OCI-LY7 (cell line): ENCODE data around the gene KREMEN2. TPM values are rescaled to one million over a fixed set of nuclear protein-coding genes. Genes with fewer than 3 reads are reported as not detected.

ENCODE experiments used
- BruUV-seq: library from RNA; stranded (reverse); fragments of 400-500 nt; replicated peaks from 2 replicates; lab custom pipeline; 2021; lab: Mats Ljungman, UMichigan
- CTCF ChIA-PET: fragments of 300-600 bp; sonication (Branson Sonifier 250); formaldehyde crosslinking; loops from one replicate; lab custom pipeline; 2022; ENCODE audit warnings: antibody characterized with exemption; ENCODE audit not compliant: unreplicated experiment; lab: Charles Lee
- POLR2A ChIA-PET: fragments of 300-600 bp; sonication (Branson Sonifier 250); formaldehyde crosslinking; loops from one replicate; lab custom pipeline; 2022; ENCODE audit warnings: antibody characterized with exemption; lab: Charles Lee
- DNase-seq: peaks from one replicate; pipeline ENCODE4 v3.0.0-alpha.2; 2015; ENCODE audit warnings: low spot score
- H2AFZ ChIP-seq: fragments of 200-600 bp; sonication (generic), shearing (Covaris generic); 2 replicates; pipeline ENCODE4 v1.6.1; 2014; ENCODE audit warnings: mild to moderate bottlenecking, antibody characterized with exemption, low read length, moderate library complexity
- H3K27ac ChIP-seq: fragments of 200-600 bp; sonication (generic); 2 replicates; pipeline ENCODE4 v1.5.1; 2014; ENCODE audit warnings: mixed run types, low read depth, mild to moderate bottlenecking, moderate library complexity, low read length, inconsistent platforms; ENCODE audit not compliant: poor library complexity, severe bottlenecking
- H3K36me3 ChIP-seq: fragments of 200-600 bp; sonication (generic); 2 replicates; pipeline ENCODE4 v1.6.1; 2014; ENCODE audit warnings: mild to moderate bottlenecking, antibody characterized with exemption, low read length, moderate library complexity, mixed read lengths; ENCODE audit not compliant: insufficient read depth
- H3K4me1 ChIP-seq: fragments of 200-600 bp; sonication (generic); 2 replicates; pipeline ENCODE4 v1.5.1; 2014; ENCODE audit warnings: mild to moderate bottlenecking, low read length; ENCODE audit not compliant: insufficient read depth, poor library complexity, severe bottlenecking
- H3K4me2 ChIP-seq: fragments of 200-600 bp; sonication (generic); 2 replicates; pipeline ENCODE4 v1.6.1; 2014; ENCODE audit warnings: mild to moderate bottlenecking, low read length
- H3K4me3 ChIP-seq: fragments of 200-600 bp; sonication (generic); 2 replicates; pipeline ENCODE4 v1.5.1; 2014; ENCODE audit warnings: mild to moderate bottlenecking, low read depth, low read length; ENCODE audit not compliant: poor library complexity, severe bottlenecking
- H3K79me2 ChIP-seq: fragments of 200-600 bp; sonication (generic); 2 replicates; pipeline ENCODE4 v1.6.1; 2016; ENCODE audit warnings: low read depth, mild to moderate bottlenecking, low read length, moderate library complexity, mixed read lengths; ENCODE audit not compliant: insufficient read depth
- H3K9me2 ChIP-seq: fragments of 200-600 bp; sonication (generic); 2 replicates; pipeline ENCODE4 v1.6.1; 2016; ENCODE audit warnings: mild to moderate bottlenecking, low read length, mixed read lengths; ENCODE audit not compliant: insufficient read depth
- H3K9me3 ChIP-seq: fragments of 200-600 bp; sonication (generic); 2 replicates; pipeline ENCODE4 v1.6.1; 2014; ENCODE audit warnings: mild to moderate bottlenecking, mixed run types, low read length, mixed read lengths
- H4K20me1 ChIP-seq: fragments of 200-600 bp; sonication (generic); 2 replicates; pipeline ENCODE4 v1.6.1; 2014; ENCODE audit warnings: mild to moderate bottlenecking, antibody characterized with exemption, low read length, moderate library complexity, mixed read lengths; ENCODE audit not compliant: insufficient read depth
- CTCF ChIP-seq: fragments of 200-600 bp; sonication (generic); conservative IDR thresholded peaks from 2 replicates; pipeline ENCODE4 v1.5.1; 2014; ENCODE audit warnings: mild to moderate bottlenecking, antibody characterized with exemption, low read length, moderate library complexity, mixed read lengths
- EZH2phosphoT487 ChIP-seq: fragments of 200-600 bp; sonication (generic); IDR thresholded peaks from 2 replicates; pipeline ENCODE4 v1.6.1; 2018; ENCODE audit warnings: low read depth, borderline replicate concordance, mild to moderate bottlenecking, mixed run types, antibody characterized with exemption, low read length, moderate library complexity, mixed read lengths
- intact Hi-C: fragments of 100-400 bp; cut with micrococcal nuclease; formaldehyde crosslinking; loops from one replicate; pipeline ENCODE4 v1.10.0; 2022; ENCODE audit not compliant: unreplicated experiment
- total RNA-seq, 2 experiments: library from RNA; depleted of rRNA in 1 of 2; stranded (reverse); fragments of >200 nt in 1 of 2; shearing (Covaris generic) in 1 of 2; gene quantifications; 2 replicates each; pipeline ENCODE4 v1.2.3, GENCODE V29; 2014 to 2022

The KREMEN2 gene
- total RNA-seq, 2 experiments from 2014 or later = 0.09 TPM; not detected in 1

- H3K4me3 ChIP-seq = no peak overlapping the region
- peaks cover 23% of the 10 kb centered on the region for H3K4me1 ChIP-seq
- no peaks in the 10 kb centered on the region for H3K9me3 ChIP-seq
- no peaks in the 10 kb centered on the region for H3K79me2 ChIP-seq
- no peak overlapping the region for H3K27ac ChIP-seq
- H3K36me3 ChIP-seq = no peaks in the 10 kb centered on the region
- intact Hi-C loops = loop anchor here (1.0 to 2.0 kb wide), 2 partner anchors 35 to 54 kb away; partner anchors contain the start of gene PAQR4
- BruUV-seq = no TSS peak
- H2AFZ ChIP-seq = no peak overlapping the region
- H3K4me2 ChIP-seq = no peak overlapping the region; the same call in 1 of the 2 replicates
- no peaks in the 10 kb centered on the region for H3K9me2 ChIP-seq
- POLR2A ChIA-PET = interaction anchor here (1.3 kb wide), 1 partner anchor 24 kb away, joined by 4 read pairs; no protein-coding TSS in a partner anchor
- TF ChIP-seq CTCF (no peak), EZH2phosphoT487 (no peak)
- CTCF ChIA-PET = interaction anchor here (0.6 to 1.5 kb wide), 4 partner anchors 20 to 48 kb away, joined by 3 to 5 read pairs (median 4); partner anchors contain the start of gene PKMYT1
- H4K20me1 ChIP-seq = no peaks in the 10 kb centered on the region
- no peak for DNase-seq
Observed at GRCh38 chr16:3004319-3004718, 40.2 kb downstream of the KREMEN2 start.

GRCh38 chr16:3004781-3005284 is 40.8 kb downstream of the KREMEN2 start:
- no peak for DNase-seq
- peak overlapping the region; percentile 50 for H3K4me3 ChIP-seq
- no peaks in the 10 kb centered on the region for H4K20me1 ChIP-seq
- peak overlapping the region; percentile 66 for H3K4me2 ChIP-seq
- H2AFZ ChIP-seq = no peak overlapping the region
- no peaks in the 10 kb centered on the region for H3K79me2 ChIP-seq
- H3K27ac ChIP-seq = no peak overlapping the region
- TF ChIP-seq EZH2phosphoT487 (no peak), CTCF (no peak)
- POLR2A ChIA-PET = interaction anchor here (0.6 to 1.3 kb wide), 2 partner anchors 23 to 44 kb away, joined by 3 to 4 read pairs; no protein-coding TSS in a partner anchor
- CTCF ChIA-PET = interaction anchor here (1.4 to 1.5 kb wide), 2 partner anchors 23 to 24 kb away, joined by 3 to 5 read pairs; partner anchors contain the start of gene PKMYT1
- no peaks in the 10 kb centered on the region for H3K36me3 ChIP-seq
- no peaks in the 10 kb centered on the region for H3K9me3 ChIP-seq
- peaks cover 23% of the 10 kb centered on the region for H3K4me1 ChIP-seq
- no peaks in the 10 kb centered on the region for H3K9me2 ChIP-seq
- intact Hi-C loops = loop anchor here (1.0 to 2.0 kb wide), 2 partner anchors 36 to 54 kb away; partner anchors contain the start of gene PAQR4
- no TSS peak for BruUV-seq
